ENCODE results near the gene FIZ1.
A peak's percentile ranks its signal among the peaks of the same experiment; 100 is the strongest.

The FIZ1 gene

GRCh38 chr19:55640043-55640576 is 40.8 kb upstream of the FIZ1 start:
- H3K4me1 ChIP-seq (ENCODE audit: insufficient read depth, low read length, poor library complexity, severe bottlenecking) = peaks cover 48% of the 10 kb centered on the region
- H3F3A ChIP-seq (ENCODE audit: low read depth) = no peaks in the 10 kb centered on the region
- H3K27me3 ChIP-seq (ENCODE audit: insufficient read depth, low read length, poor library complexity, severe bottlenecking) = no peaks in the 10 kb centered on the region
- H3K79me2 ChIP-seq (ENCODE audit: insufficient read depth, low read length) = peaks cover 68% of the 10 kb centered on the region
- no peaks in the 10 kb centered on the region for H3K9me3 ChIP-seq (ENCODE audit: insufficient read depth, low read depth, low read length)
- peaks cover 12% of the 10 kb centered on the region for H4K20me1 ChIP-seq (ENCODE audit: insufficient read depth, low read length, poor library complexity, severe bottlenecking)
- H3K9me2 ChIP-seq (replicated peaks; ENCODE audit: low read depth, low read length) = no peaks in the 10 kb centered on the region
- H3K4me3 ChIP-seq (ENCODE audit: low read length, poor library complexity, severe bottlenecking) = peak overlapping the region; percentile 96
- H3K9ac ChIP-seq (ENCODE audit: low read depth, low read length, poor library complexity, severe bottlenecking) = peak overlapping the region; percentile 85
- H3K36me3 ChIP-seq (ENCODE audit: insufficient read depth, low read length) = no peaks in the 10 kb centered on the region; the same call in 1 of the 2 replicates
- peak overlapping the region; percentile 100 for H3K4me2 ChIP-seq (ENCODE audit: low read depth, low read length, poor library complexity, severe bottlenecking)
- peak overlapping the region; percentile 73; the same call in 1 of the 2 replicates for H2AFZ ChIP-seq (ENCODE audit: low read length)
- TF ChIP-seq CTCF (conservative IDR thresholded peaks at IDR 0.05; ENCODE audit: low read length) (no peak), EZH2phosphoT487 (IDR thresholded peaks at IDR 0.05; ENCODE audit: borderline replicate concordance) (no peak)

GRCh38 chr19:55638864-55639359 is 39.6 kb upstream of the FIZ1 start:
- TF ChIP-seq EZH2phosphoT487 (IDR thresholded peaks at IDR 0.05; ENCODE audit: borderline replicate concordance) = no peak
- peak; percentile 75 for TF ChIP-seq CTCF (conservative IDR thresholded peaks at IDR 0.05; ENCODE audit: low read length)
- Histone ChIP-seq H2AFZ (ENCODE audit: low read length) (no peak overlapping the region), H3K36me3 (ENCODE audit: insufficient read depth, low read length) (no peaks in the 10 kb centered on the region), H3K4me3 (ENCODE audit: low read length, poor library complexity, severe bottlenecking) (peak overlapping the region; percentile 58), H3K79me2 (ENCODE audit: insufficient read depth, low read length) (peaks cover 64% of the 10 kb centered on the region), H3K4me1 (ENCODE audit: insufficient read depth, low read length, poor library complexity, severe bottlenecking) (peaks cover 45% of the 10 kb centered on the region), H3F3A (ENCODE audit: low read depth) (no peaks in the 10 kb centered on the region), H3K9me2 (replicated peaks; ENCODE audit: low read depth, low read length) (no peaks in the 10 kb centered on the region), H3K4me2 (ENCODE audit: low read depth, low read length, poor library complexity, severe bottlenecking) (peak overlapping the region; percentile 52), H4K20me1 (ENCODE audit: insufficient read depth, low read length, poor library complexity, severe bottlenecking) (peaks cover 8% of the 10 kb centered on the region), H3K27me3 (ENCODE audit: insufficient read depth, low read length, poor library complexity, severe bottlenecking) (no peaks in the 10 kb centered on the region), H3K9ac (ENCODE audit: low read depth, low read length, poor library complexity, severe bottlenecking) (no peak overlapping the region), H3K9me3 (ENCODE audit: insufficient read depth, low read depth, low read length) (no peaks in the 10 kb centered on the region)

- no peak overlapping the region for H3K9ac ChIP-seq (ENCODE audit: low read depth, low read length, poor library complexity, severe bottlenecking)
- TF ChIP-seq CTCF (conservative IDR thresholded peaks at IDR 0.05; ENCODE audit: low read length) (no peak), EZH2phosphoT487 (IDR thresholded peaks at IDR 0.05; ENCODE audit: borderline replicate concordance) (no peak)
- H2AFZ ChIP-seq (ENCODE audit: low read length) = no peak overlapping the region
- H3K9me3 ChIP-seq (ENCODE audit: insufficient read depth, low read depth, low read length) = no peaks in the 10 kb centered on the region
- peaks cover 8% of the 10 kb centered on the region for H4K20me1 ChIP-seq (ENCODE audit: insufficient read depth, low read length, poor library complexity, severe bottlenecking)
- H3K4me3 ChIP-seq (ENCODE audit: low read length, poor library complexity, severe bottlenecking) = no peak overlapping the region
- H3K4me1 ChIP-seq (ENCODE audit: insufficient read depth, low read length, poor library complexity, severe bottlenecking) = peaks cover 40% of the 10 kb centered on the region
- H3K27me3 ChIP-seq (ENCODE audit: insufficient read depth, low read length, poor library complexity, severe bottlenecking) = no peaks in the 10 kb centered on the region
- H3K4me2 ChIP-seq (ENCODE audit: low read depth, low read length, poor library complexity, severe bottlenecking) = peak overlapping the region; percentile 99
- H3F3A ChIP-seq (ENCODE audit: low read depth) = no peaks in the 10 kb centered on the region
- H3K9me2 ChIP-seq (replicated peaks; ENCODE audit: low read depth, low read length) = no peaks in the 10 kb centered on the region
- H3K36me3 ChIP-seq (ENCODE audit: insufficient read depth, low read length) = no peaks in the 10 kb centered on the region
- peaks cover 53% of the 10 kb centered on the region for H3K79me2 ChIP-seq (ENCODE audit: insufficient read depth, low read length)
Observed at GRCh38 chr19:55637534-55637933, 38.2 kb upstream of the FIZ1 start.

All from Loucy (cell line).